Chondrocyte (in vitro differentiated cells): Measurements from ENCODE around the gene VPS9D1. TPM values are rescaled to one million over a fixed set of nuclear protein-coding genes. Genes with fewer than 3 reads are reported as not detected.

Experiments
- DNase-seq: peaks from one replicate; pipeline ENCODE4 v3.0.0; 2021; ENCODE audit warnings: mixed read lengths, low spot score
- H3K27ac Mint-ChIP-seq: one replicate; pipeline ENCODE4 v1.8.0; 2021; ENCODE audit warnings: mild to moderate bottlenecking, moderate library complexity, mixed read lengths; ENCODE audit not compliant: unreplicated experiment
- H3K27me3 Mint-ChIP-seq: 2 replicates; pipeline ENCODE4 v1.8.0; 2021; ENCODE audit warnings: low read depth, mixed read lengths
- H3K36me3 Mint-ChIP-seq: 2 replicates; pipeline ENCODE4 v1.8.0; 2021; ENCODE audit warnings: low read depth, mixed read lengths
- H3K4me1 Mint-ChIP-seq: 2 replicates; pipeline ENCODE4 v1.8.0; 2021; ENCODE audit warnings: low read depth, mild to moderate bottlenecking, mixed read lengths
- H3K4me3 Mint-ChIP-seq: one replicate; pipeline ENCODE4 v1.8.0; 2021; ENCODE audit warnings: mild to moderate bottlenecking, moderate library complexity, mixed read lengths; ENCODE audit not compliant: unreplicated experiment
- H3K9me3 Mint-ChIP-seq: 2 replicates; pipeline ENCODE4 v1.8.0; 2021; ENCODE audit warnings: low read depth, mixed read lengths
- CTCF ChIP-seq: fragments of 200-600 bp; sonication (generic); IDR thresholded peaks from 2 replicates; pipeline ENCODE4 v1.5.0; 2021; ENCODE audit warnings: antibody characterized with exemption, mild to moderate bottlenecking, moderate library complexity
- total RNA-seq: library from RNA; stranded (reverse); gene quantifications from 3 replicates; pipeline ENCODE4 v1.2.1, GENCODE V29; 2021

The VPS9D1 gene
- total RNA-seq, 1 donor from 2014 or later = 20.4 TPM

GRCh38 chr16:89720551-89720812 is 216 bp downstream of the VPS9D1 start:
- peaks cover 9% of the 10 kb centered on the region for H3K36me3 Mint-ChIP-seq
- H3K4me1 Mint-ChIP-seq = peaks cover 30% of the 10 kb centered on the region
- H3K9me3 Mint-ChIP-seq = no peaks in the 10 kb centered on the region
- DNase-seq = no peak
- H3K4me3 Mint-ChIP-seq = peak overlapping the region; percentile 82
- no peak for TF ChIP-seq CTCF
- H3K27ac Mint-ChIP-seq = peak overlapping the region; percentile 85
- no peaks in the 10 kb centered on the region for H3K27me3 Mint-ChIP-seq

GRCh38 chr16:89717688-89718505 is 2.8 kb downstream of the VPS9D1 start:
- Mint-ChIP-seq H3K4me3 (no peak overlapping the region), H3K27ac (no peak overlapping the region), H3K9me3 (no peaks in the 10 kb centered on the region), H3K27me3 (no peaks in the 10 kb centered on the region), H3K36me3 (peaks cover 6% of the 10 kb centered on the region), H3K4me1 (peaks cover 20% of the 10 kb centered on the region)
- no peak for DNase-seq
- no peak for TF ChIP-seq CTCF

GRCh38 chr16:89716916-89717687 is 3.6 kb downstream of the VPS9D1 start:
- Mint-ChIP-seq H3K4me1 (peaks cover 15% of the 10 kb centered on the region), H3K9me3 (no peaks in the 10 kb centered on the region), H3K4me3 (no peak overlapping the region), H3K36me3 (peaks cover 3% of the 10 kb centered on the region), H3K27ac (no peak overlapping the region), H3K27me3 (no peaks in the 10 kb centered on the region)
- no peak for TF ChIP-seq CTCF
- no peak for DNase-seq

GRCh38 chr16:89716493-89716892 is 4.2 kb downstream of the VPS9D1 start:
- H3K4me1 Mint-ChIP-seq = peaks cover 15% of the 10 kb centered on the region
- H3K36me3 Mint-ChIP-seq = peaks cover 3% of the 10 kb centered on the region
- DNase-seq = no peak
- no peak for TF ChIP-seq CTCF
- H3K4me3 Mint-ChIP-seq = no peak overlapping the region
- H3K27ac Mint-ChIP-seq = no peak overlapping the region
- no peaks in the 10 kb centered on the region for H3K9me3 Mint-ChIP-seq
- H3K27me3 Mint-ChIP-seq = no peaks in the 10 kb centered on the region

- no peak for TF ChIP-seq CTCF
- Mint-ChIP-seq H3K4me3 (no peak overlapping the region), H3K27me3 (no peaks in the 10 kb centered on the region), H3K9me3 (no peaks in the 10 kb centered on the region), H3K27ac (no peak overlapping the region), H3K36me3 (peaks cover 4% of the 10 kb centered on the region), H3K4me1 (no peaks in the 10 kb centered on the region)
- DNase-seq = no peak
Measured at GRCh38 chr16:89712274-89712781, 8.4 kb downstream of the VPS9D1 start.
